Stimulated activated CD4-positive, alpha-beta T cell treated with anti-CD3 and anti-CD28 coated beads, Interleukin-12 subunit alpha, Interleukin-12 subunit beta, amount 100 ng/mL, for 4 hours (primary cell): Measurements from ENCODE around the gene GNG14.

Experiments used
- DNase-seq: peaks from one replicate; pipeline ENCODE4 v3.0.0-alpha.2; 2020

GNG14 gene

GRCh38 chr19:12727745-12728433 lies 40.1 kb downstream of the GNG14 start:
- DNase-seq: no peak

- no peak for DNase-seq
Measured at GRCh38 chr19:12730064-12730463, 42.3 kb downstream of the GNG14 start.

- DNase-seq: no peak
Measured at GRCh38 chr19:12731337-12731736, 43.5 kb downstream of the GNG14 start.

- peak; percentile 43 for DNase-seq
Measured at GRCh38 chr19:12733369-12734214, 45.8 kb downstream of the GNG14 start.

GRCh38 chr19:12736995-12737834 lies 49.4 kb downstream of the GNG14 start, which contains the start of gene GET3:
Gene GET3, plus strand, starts transcription at chr19:12737497. Its CDS starts 9 bp downstream, at chr19:12737506.
- peak; percentile 70 for DNase-seq

- DNase-seq: no peak
Measured at GRCh38 chr19:12737835-12738351, 50.1 kb downstream of the GNG14 start.
